Measurements from ENCODE around the gene DCUN1D4.

The DCUN1D4 gene

GRCh38 chr4:51842554-51843308 lies at the start of gene DCUN1D4:
Gene DCUN1D4, plus strand, starts transcription at chr4:51843153. Its CDS starts 90 bp downstream, at chr4:51843243.
- DNase-seq, result peak; percentile 100

GRCh38 chr4:51820443-51821234 lies 22.3 kb upstream of the DCUN1D4 start:
- no peak for DNase-seq

- no peak for DNase-seq
Measured at GRCh38 chr4:51825341-51825740, 17.6 kb upstream of the DCUN1D4 start.

GRCh38 chr4:51830156-51830720 lies 12.7 kb upstream of the DCUN1D4 start:
- no peak for DNase-seq

- DNase-seq, result peak; percentile 53
Measured at GRCh38 chr4:51831133-51831532, 11.8 kb upstream of the DCUN1D4 start.

GRCh38 chr4:51833236-51833635 lies 9.7 kb upstream of the DCUN1D4 start:
- DNase-seq, result no peak

GRCh38 chr4:51835079-51835478 lies 7.9 kb upstream of the DCUN1D4 start:
- no peak for DNase-seq

GRCh38 chr4:51835855-51836254 lies 7.1 kb upstream of the DCUN1D4 start:
- DNase-seq, result no peak

- DNase-seq, result peak; percentile 43
Measured at GRCh38 chr4:51836549-51836948, 6.4 kb upstream of the DCUN1D4 start.

- DNase-seq, result peak; percentile 48
Measured at GRCh38 chr4:51840781-51841180, 2.2 kb upstream of the DCUN1D4 start.

GRCh38 chr4:51842167-51842553 lies 793 bp upstream of the DCUN1D4 start:
- no peak for DNase-seq

- DNase-seq, result peak; percentile 66
Measured at GRCh38 chr4:51843309-51844152, 578 bp downstream of the DCUN1D4 start.

- DNase-seq, result peak; percentile 95
Measured at GRCh38 chr4:51844153-51845054, 1.5 kb downstream of the DCUN1D4 start.

- DNase-seq, result no peak
Measured at GRCh38 chr4:51845055-51845426, 2.1 kb downstream of the DCUN1D4 start.

- DNase-seq, result no peak
Measured at GRCh38 chr4:51845711-51846110, 2.8 kb downstream of the DCUN1D4 start.

GRCh38 chr4:51849430-51849829 lies 6.5 kb downstream of the DCUN1D4 start:
- no peak for DNase-seq

GRCh38 chr4:51850294-51850693 lies 7.3 kb downstream of the DCUN1D4 start:
- no peak for DNase-seq

- no peak for DNase-seq
Measured at GRCh38 chr4:51851090-51851936, 8.4 kb downstream of the DCUN1D4 start.

GRCh38 chr4:51851937-51852290 lies 9.0 kb downstream of the DCUN1D4 start:
- no peak for DNase-seq

GRCh38 chr4:51853027-51853682 lies 10.2 kb downstream of the DCUN1D4 start:
- no peak for DNase-seq
